ENCODE measurements around the gene SART3.
"Not testable (repeated sequence)": the region's sequence is repeated elsewhere in the genome, so short reads cannot be mapped to it uniquely, and the experiment has no call there.

The SART3 gene

GRCh38 chr12:108491256-108491655 is 69.7 kb downstream of the SART3 start:
- H3K4me3 ChIP-seq (ENCODE audit: low read depth in 1 of 2, low read length in 1 of 2), result no peak overlapping the region
- no peak for TF ChIP-seq CTCF (IDR thresholded peaks at IDR 0.05)
- no peaks in the 10 kb centered on the region for H3K9me3 ChIP-seq
- H3K4me1 ChIP-seq (ENCODE audit: control insufficient read depth in 1 of 2, insufficient read depth in 1 of 2, low read depth in 1 of 2, low read length in 1 of 2), result no peaks in the 10 kb centered on the region
- peaks cover 51% of the 10 kb centered on the region for H3K27me3 ChIP-seq
- no peaks in the 10 kb centered on the region for H3K36me3 ChIP-seq
- H3K27ac ChIP-seq, result no peak overlapping the region

GRCh38 chr12:108487029-108487428 is 73.9 kb downstream of the SART3 start:
- peaks cover 42% of the 10 kb centered on the region for H3K27me3 ChIP-seq
- H3K4me3 ChIP-seq (ENCODE audit: low read depth in 1 of 2, low read length in 1 of 2); H3K27ac ChIP-seq; H3K4me1 ChIP-seq (ENCODE audit: control insufficient read depth in 1 of 2, insufficient read depth in 1 of 2, low read depth in 1 of 2, low read length in 1 of 2); H3K9me3 ChIP-seq; H3K36me3 ChIP-seq: not testable (repeated sequence)

- not testable (repeated sequence) for H3K36me3 ChIP-seq; H3K4me3 ChIP-seq (ENCODE audit: low read depth in 1 of 2, low read length in 1 of 2); H3K9me3 ChIP-seq; H3K27ac ChIP-seq; H3K4me1 ChIP-seq (ENCODE audit: control insufficient read depth in 1 of 2, insufficient read depth in 1 of 2, low read depth in 1 of 2, low read length in 1 of 2)
- H3K27me3 ChIP-seq, result peaks cover 26% of the 10 kb centered on the region
Observed at GRCh38 chr12:108485371-108485770, 75.6 kb downstream of the SART3 start.

- Histone ChIP-seq H3K9me3 (no peaks in the 10 kb centered on the region), H3K4me3 (ENCODE audit: low read depth in 1 of 2, low read length in 1 of 2) (no peak overlapping the region), H3K27me3 (peaks cover 24% of the 10 kb centered on the region), H3K27ac (no peak overlapping the region), H3K36me3 (no peaks in the 10 kb centered on the region), H3K4me1 (ENCODE audit: control insufficient read depth in 1 of 2, insufficient read depth in 1 of 2, low read depth in 1 of 2, low read length in 1 of 2) (no peaks in the 10 kb centered on the region)
- no peak for TF ChIP-seq CTCF (IDR thresholded peaks at IDR 0.05)
Observed at GRCh38 chr12:108484845-108485244, 76.1 kb downstream of the SART3 start.

GRCh38 chr12:108484431-108484830 is 76.5 kb downstream of the SART3 start:
- Histone ChIP-seq H3K4me1 (ENCODE audit: control insufficient read depth in 1 of 2, insufficient read depth in 1 of 2, low read depth in 1 of 2, low read length in 1 of 2) (no peaks in the 10 kb centered on the region), H3K4me3 (ENCODE audit: low read depth in 1 of 2, low read length in 1 of 2) (no peak overlapping the region), H3K27ac (no peak overlapping the region), H3K9me3 (no peaks in the 10 kb centered on the region), H3K27me3 (peaks cover 24% of the 10 kb centered on the region), H3K36me3 (no peaks in the 10 kb centered on the region)
- no peak for TF ChIP-seq CTCF (IDR thresholded peaks at IDR 0.05)

GRCh38 chr12:108483213-108484059 is 77.5 kb downstream of the SART3 start:
- H3K27me3 ChIP-seq, result peaks cover 24% of the 10 kb centered on the region
- H3K9me3 ChIP-seq, result no peaks in the 10 kb centered on the region
- TF ChIP-seq CTCF (IDR thresholded peaks at IDR 0.05), result no peak
- no peak overlapping the region for H3K27ac ChIP-seq
- H3K4me1 ChIP-seq (ENCODE audit: control insufficient read depth in 1 of 2, insufficient read depth in 1 of 2, low read depth in 1 of 2, low read length in 1 of 2), result no peaks in the 10 kb centered on the region
- no peaks in the 10 kb centered on the region for H3K36me3 ChIP-seq
- no peak overlapping the region for H3K4me3 ChIP-seq (ENCODE audit: low read depth in 1 of 2, low read length in 1 of 2)
